ENCODE data around the gene AUNIP.

GRCh38 chr1:25836695-25837094 lies 22.6 kb downstream of the AUNIP start:
- no peak for TF ChIP-seq CTCF (IDR thresholded peaks at IDR 0.05)
- TF ChIP-seq POLR2A (IDR thresholded peaks at IDR 0.05), result no peak

Data from ovary (tissue), 3 donors.